GM12864 (cell line): Measurements from ENCODE around the gene RPLP2.
A peak's percentile ranks its signal among the peaks of the same experiment; 100 is the strongest.

Experiments
- DNase-seq: peaks from one replicate; pipeline ENCODE4 v3.0.0-alpha.2; 2011; ENCODE audit warnings: low read depth
- H3K4me3 ChIP-seq: 2 replicates; pipeline ENCODE4 v1.5.1; 2011; ENCODE audit warnings: mild to moderate bottlenecking, low read depth, low read length, control low read depth
- CTCF ChIP-seq: IDR thresholded peaks from 2 replicates; pipeline ENCODE4 v1.5.1; 2011; ENCODE audit warnings: low read depth, mild to moderate bottlenecking, moderate library complexity, low read length, control low read depth, inconsistent platforms; ENCODE audit errors: missing control alignments

Gene RPLP2

GRCh38 chr11:839875-840617 lies 30.3 kb downstream of the RPLP2 start:
- H3K4me3 ChIP-seq = no peak overlapping the region
- peak; percentile 32 for TF ChIP-seq CTCF
- no peak for DNase-seq

GRCh38 chr11:841981-842369 lies 32.2 kb downstream of the RPLP2 start:
- peak overlapping the region; percentile 98 for H3K4me3 ChIP-seq
- no peak for DNase-seq

GRCh38 chr11:842370-843002 lies 32.7 kb downstream of the RPLP2 start, which contains the start of the genes POLR2L and TSPAN4:
TSS of gene POLR2L (minus strand) at chr11:842529. CDS start at chr11:842508, 21 bp downstream.
TSS of gene TSPAN4 (plus strand) at chr11:842852. CDS start at chr11:850305, 7,453 bp downstream.
- peak; percentile 55 for DNase-seq
- peak within 1 kb of the TSS; percentile 98 for H3K4me3 ChIP-seq
- TF ChIP-seq CTCF = no peak

More at GRCh38 chr11:841981-842369, 32.2 kb downstream of the RPLP2 start:
- no peak for TF ChIP-seq CTCF

- TF ChIP-seq CTCF = no peak
- DNase-seq = no peak
- peak overlapping the region; percentile 98 for H3K4me3 ChIP-seq
Observed at GRCh38 chr11:843086-843734, 33.4 kb downstream of the RPLP2 start.

GRCh38 chr11:843818-844692 lies 34.3 kb downstream of the RPLP2 start:
- no peak for DNase-seq
- no peak for TF ChIP-seq CTCF
- no peak overlapping the region for H3K4me3 ChIP-seq
